Measurements from ENCODE around the gene LINC01488.

LINC01488 gene

DNA sequence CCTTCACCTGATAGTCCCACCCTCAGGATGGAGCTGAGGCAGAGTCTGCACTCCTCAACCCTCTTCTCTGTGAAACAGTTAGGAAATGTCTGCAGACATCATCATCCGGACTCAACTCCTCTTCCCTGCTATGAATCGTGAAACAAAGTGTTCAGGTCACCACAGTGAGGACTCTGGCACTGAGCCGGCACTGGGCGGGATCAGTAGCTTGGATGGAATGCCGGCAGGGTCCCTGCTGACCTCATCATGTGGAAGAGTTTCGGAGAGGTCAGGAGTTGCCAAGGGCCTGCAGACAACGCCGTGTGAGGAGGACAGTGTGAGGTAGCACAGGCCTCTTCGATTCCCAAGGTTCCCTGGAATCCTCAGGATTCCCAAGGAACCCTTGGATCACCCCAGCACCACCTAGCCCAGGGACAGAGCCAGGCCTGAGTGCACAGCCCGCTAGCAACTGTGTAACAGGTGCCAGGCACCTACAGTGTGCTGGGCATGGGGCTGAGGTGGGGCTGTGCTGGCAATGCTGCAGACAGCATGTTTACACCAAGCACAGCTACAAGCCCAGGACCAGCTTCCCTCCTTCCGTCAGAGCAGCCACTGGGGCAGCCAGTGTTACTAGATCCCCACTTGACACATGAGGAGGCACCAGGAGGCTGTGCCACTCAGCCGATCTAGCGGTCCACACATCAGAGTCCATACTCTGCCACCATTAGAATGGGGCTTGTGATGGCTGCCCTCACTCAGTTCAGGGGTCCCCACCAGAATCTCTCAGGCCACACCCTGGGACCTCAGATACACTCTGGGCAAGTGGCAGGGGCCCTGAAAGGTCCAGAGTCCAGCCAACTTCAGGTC lies 693 bp upstream of the LINC01488 start:
- no peak overlapping the region for H2AFZ ChIP-seq (ENCODE audit: low read depth, low read length, severe bottlenecking)
- H3K36me3 ChIP-seq (ENCODE audit: low read length): no peaks in the 10 kb centered on the region
- H3K9me2 ChIP-seq (replicated peaks; ENCODE audit: insufficient read depth, low read length): no peaks in the 10 kb centered on the region
- H3K4me2 ChIP-seq (ENCODE audit: low read depth, low read length, poor library complexity, severe bottlenecking): no peak overlapping the region
- no peaks in the 10 kb centered on the region for H3K9me3 ChIP-seq (ENCODE audit: insufficient read depth, low read length)
- no peak for TF ChIP-seq EZH2phosphoT487 (conservative IDR thresholded peaks at IDR 0.05; ENCODE audit: low read length)
- TF ChIP-seq, protein P1, sequence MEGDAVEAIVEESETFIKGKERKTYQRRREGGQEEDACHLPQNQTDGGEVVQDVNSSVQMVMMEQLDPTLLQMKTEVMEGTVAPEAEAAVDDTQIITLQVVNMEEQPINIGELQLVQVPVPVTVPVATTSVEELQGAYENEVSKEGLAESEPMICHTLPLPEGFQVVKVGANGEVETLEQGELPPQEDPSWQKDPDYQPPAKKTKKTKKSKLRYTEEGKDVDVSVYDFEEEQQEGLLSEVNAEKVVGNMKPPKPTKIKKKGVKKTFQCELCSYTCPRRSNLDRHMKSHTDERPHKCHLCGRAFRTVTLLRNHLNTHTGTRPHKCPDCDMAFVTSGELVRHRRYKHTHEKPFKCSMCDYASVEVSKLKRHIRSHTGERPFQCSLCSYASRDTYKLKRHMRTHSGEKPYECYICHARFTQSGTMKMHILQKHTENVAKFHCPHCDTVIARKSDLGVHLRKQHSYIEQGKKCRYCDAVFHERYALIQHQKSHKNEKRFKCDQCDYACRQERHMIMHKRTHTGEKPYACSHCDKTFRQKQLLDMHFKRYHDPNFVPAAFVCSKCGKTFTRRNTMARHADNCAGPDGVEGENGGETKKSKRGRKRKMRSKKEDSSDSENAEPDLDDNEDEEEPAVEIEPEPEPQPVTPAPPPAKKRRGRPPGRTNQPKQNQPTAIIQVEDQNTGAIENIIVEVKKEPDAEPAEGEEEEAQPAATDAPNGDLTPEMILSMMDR (IDR thresholded peaks at IDR 0.05; ENCODE audit: insufficient read depth, low read length, poor library complexity, severe bottlenecking): no peak
- no peaks in the 10 kb centered on the region for H3K27me3 ChIP-seq (ENCODE audit: low read length)
- H3K9ac ChIP-seq (ENCODE audit: low read length): no peak overlapping the region
- H3F3A ChIP-seq (ENCODE audit: insufficient read depth): no peaks in the 10 kb centered on the region
- H4K20me1 ChIP-seq (ENCODE audit: low read depth, low read length): no peaks in the 10 kb centered on the region
- no peak overlapping the region for H3K27ac ChIP-seq (ENCODE audit: low read depth, low read length)
- H3K4me3 ChIP-seq (ENCODE audit: insufficient read depth, low read length, poor library complexity, severe bottlenecking): no peak overlapping the region
- H3K79me2 ChIP-seq (ENCODE audit: insufficient read depth, low read length): no peaks in the 10 kb centered on the region

DNA sequence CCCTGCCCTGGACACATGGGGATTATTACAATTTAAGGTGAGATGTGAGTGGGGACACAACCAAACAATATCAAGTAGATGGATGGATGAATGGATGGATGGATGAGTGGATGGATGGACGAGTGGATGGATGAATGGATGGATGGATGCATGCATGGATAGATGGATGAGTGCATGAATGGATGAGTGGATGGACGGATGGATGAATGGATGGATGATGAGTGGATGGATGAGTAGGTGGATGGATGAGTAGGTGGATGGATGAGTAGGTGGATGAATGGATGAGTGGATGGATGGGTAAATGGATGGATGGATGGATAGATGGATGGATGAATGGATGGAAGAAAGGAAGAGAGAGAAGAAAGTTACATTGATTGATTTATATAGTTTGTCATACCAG lies 859 bp downstream of the LINC01488 start:
- Histone ChIP-seq H3K27me3 (ENCODE audit: low read length) (no peaks in the 10 kb centered on the region), H3K79me2 (ENCODE audit: insufficient read depth, low read length) (no peaks in the 10 kb centered on the region), H4K20me1 (ENCODE audit: low read depth, low read length) (no peaks in the 10 kb centered on the region), H3K4me2 (ENCODE audit: low read depth, low read length, poor library complexity, severe bottlenecking) (no peak overlapping the region), H3K27ac (ENCODE audit: low read depth, low read length) (no peak overlapping the region), H3K9me2 (replicated peaks; ENCODE audit: insufficient read depth, low read length) (no peaks in the 10 kb centered on the region), H2AFZ (ENCODE audit: low read depth, low read length, severe bottlenecking) (no peak overlapping the region), H3K9ac (ENCODE audit: low read length) (no peak overlapping the region), H3F3A (ENCODE audit: insufficient read depth) (no peaks in the 10 kb centered on the region), H3K4me3 (ENCODE audit: insufficient read depth, low read length, poor library complexity, severe bottlenecking) (no peak overlapping the region), H3K36me3 (ENCODE audit: low read length) (no peaks in the 10 kb centered on the region), H3K9me3 (ENCODE audit: insufficient read depth, low read length) (no peaks in the 10 kb centered on the region)
- no peak for TF ChIP-seq EZH2phosphoT487 (conservative IDR thresholded peaks at IDR 0.05; ENCODE audit: low read length)
- TF ChIP-seq, protein P1 (IDR thresholded peaks at IDR 0.05; ENCODE audit: insufficient read depth, low read length, poor library complexity, severe bottlenecking): no peak

DNA sequence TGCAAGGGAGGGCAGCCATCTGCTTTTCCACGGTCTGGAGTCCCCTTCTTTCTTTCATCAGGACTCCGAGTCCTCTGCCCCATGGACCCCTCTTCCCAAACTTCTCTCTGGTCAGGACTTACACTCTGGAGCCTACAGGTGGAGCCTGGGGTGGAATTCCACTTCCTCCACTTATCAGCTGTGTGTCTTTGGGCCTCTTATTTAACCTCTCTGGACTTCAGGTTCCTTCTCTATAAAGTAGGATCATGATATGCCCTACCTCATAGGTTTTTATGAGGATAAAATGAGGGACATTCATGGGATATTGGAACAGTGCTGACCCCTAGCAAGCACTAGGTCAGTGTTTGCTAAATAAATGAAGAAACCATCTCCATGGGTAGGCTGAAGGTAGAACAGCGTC lies 1.7 kb downstream of the LINC01488 start:
- Histone ChIP-seq H3K79me2 (ENCODE audit: insufficient read depth, low read length) (no peaks in the 10 kb centered on the region), H3K27ac (ENCODE audit: low read depth, low read length) (no peak overlapping the region), H3K9me2 (replicated peaks; ENCODE audit: insufficient read depth, low read length) (no peaks in the 10 kb centered on the region), H3F3A (ENCODE audit: insufficient read depth) (no peaks in the 10 kb centered on the region), H3K9me3 (ENCODE audit: insufficient read depth, low read length) (no peaks in the 10 kb centered on the region), H3K4me2 (ENCODE audit: low read depth, low read length, poor library complexity, severe bottlenecking) (no peak overlapping the region), H4K20me1 (ENCODE audit: low read depth, low read length) (no peaks in the 10 kb centered on the region), H3K27me3 (ENCODE audit: low read length) (no peaks in the 10 kb centered on the region), H2AFZ (ENCODE audit: low read depth, low read length, severe bottlenecking) (no peak overlapping the region), H3K9ac (ENCODE audit: low read length) (no peak overlapping the region), H3K36me3 (ENCODE audit: low read length) (no peaks in the 10 kb centered on the region), H3K4me3 (ENCODE audit: insufficient read depth, low read length, poor library complexity, severe bottlenecking) (no peak overlapping the region)
- no peak for TF ChIP-seq EZH2phosphoT487 (conservative IDR thresholded peaks at IDR 0.05; ENCODE audit: low read length)
- TF ChIP-seq, protein P1 (IDR thresholded peaks at IDR 0.05; ENCODE audit: insufficient read depth, low read length, poor library complexity, severe bottlenecking): no peak

Measured in SU-DHL-6 (cell line).